ENCODE measurements around the gene DNER. TPM values are rescaled to one million over a fixed set of nuclear protein-coding genes. Genes with fewer than 3 reads are reported as not detected.

DNER gene
- total and polyA plus RNA-seq, 2 of the 13 experiments (the other 11 are each of a cell fraction or from before 2014, with no cell fraction given) = not detected

- no peak overlapping the region for H3K4me3 ChIP-seq (replicated peaks in 1 of 3; ENCODE audit: insufficient read depth in 1 of 3, low read depth in 2 of 3, low read length in 3 of 3)
- no peak overlapping the region for H2AFZ ChIP-seq (ENCODE audit: low read length)
- in situ Hi-C loops (cut with HindIII; ENCODE audit: extremely low pct_ligation_motif_present, low pct_unique_long_range_greater_than_20kb) (no loop called here), intact Hi-C loops (cut with micrococcal nuclease; ENCODE audit: unreplicated experiment) (no loop called here)
- H3K4me1 ChIP-seq (ENCODE audit: insufficient read depth, low read length) = no peaks in the 10 kb centered on the region
- 48% methylated on average over 7 of the region's 7 CpGs for WGBS (ENCODE audit: low lambda C conversion rate)
- ATAC-seq = no peak
- ChIA-PET POLR2A (no interaction called here), CTCF (ENCODE audit: low intra/inter-chr PET ratio, low total read pairs) (no interaction called here)
- H3K27me3 ChIP-seq (ENCODE audit: control insufficient read depth in 1 of 2, insufficient read depth in 2 of 2, low read length in 2 of 2) = no peaks in the 10 kb centered on the region
- no peak overlapping the region for H3K9ac ChIP-seq (ENCODE audit: insufficient read depth, low read depth, low read length)
- H3K9me3 ChIP-seq (ENCODE audit: low read length) = no peaks in the 10 kb centered on the region
- no TSS peak for BruUV-seq (replicated peaks)
- no peaks in the 10 kb centered on the region for H3K36me3 ChIP-seq (replicated peaks in 1 of 2; ENCODE audit: control insufficient read depth in 1 of 2, insufficient read depth in 2 of 2, low read length in 2 of 2)
- no peaks in the 10 kb centered on the region for H3K79me2 ChIP-seq (ENCODE audit: insufficient read depth, low read length)
- TF ChIP-seq ZNF691 (CRISPR knock-in tag; IDR thresholded peaks at IDR 0.05; ENCODE audit: borderline replicate concordance, low read depth) (no peak), HNRNPLL (IDR thresholded peaks at IDR 0.05; ENCODE audit: low read depth, low read length, poor library complexity, severe bottlenecking) (no peak), MAFF (IDR thresholded peaks at IDR 0.05; ENCODE audit: low read depth, low read length) (peak; percentile 76), MAFK (conservative IDR thresholded peaks at IDR 0.05 in 1 of 2, IDR thresholded peaks at IDR 0.05 in 1 of 2; ENCODE audit: low read length in 2 of 2) (peak; percentile 86 to 89)
- no peak for DNase-seq (ENCODE audit: low spot score)
- no peak overlapping the region for H3K4me2 ChIP-seq (ENCODE audit: low read depth, low read length)
- no peaks in the 10 kb centered on the region for H4K20me1 ChIP-seq (ENCODE audit: insufficient read depth, low read length)
- H3K27ac ChIP-seq (ENCODE audit: extremely low read length, insufficient read depth, low read length) = no peak overlapping the region
- no peak for FAIRE-seq
These were observed 26.2 kb downstream of the DNER start for GRCh38 chr2:229688141-229688540.

GRCh38 chr2:229686122-229686919 lies 28.0 kb downstream of the DNER start:
- CTCF ChIA-PET (ENCODE audit: low intra/inter-chr PET ratio, low total read pairs) = no interaction called here
- no peak for ATAC-seq
- POLR2A ChIA-PET = no interaction called here
- no peak for FAIRE-seq
- Histone ChIP-seq H3K79me2 (ENCODE audit: insufficient read depth, low read length) (no peaks in the 10 kb centered on the region), H3K36me3 (replicated peaks in 1 of 2; ENCODE audit: control insufficient read depth in 1 of 2, insufficient read depth in 2 of 2, low read length in 2 of 2) (no peaks in the 10 kb centered on the region), H2AFZ (ENCODE audit: low read length) (no peak overlapping the region), H3K4me1 (ENCODE audit: insufficient read depth, low read length) (no peaks in the 10 kb centered on the region), H3K4me3 (replicated peaks in 1 of 3; ENCODE audit: insufficient read depth in 1 of 3, low read depth in 2 of 3, low read length in 3 of 3) (no peak overlapping the region), H4K20me1 (ENCODE audit: insufficient read depth, low read length) (no peaks in the 10 kb centered on the region), H3K9me3 (ENCODE audit: low read length) (no peaks in the 10 kb centered on the region), H3K9ac (ENCODE audit: insufficient read depth, low read depth, low read length) (no peak overlapping the region), H3K27me3 (ENCODE audit: control insufficient read depth in 1 of 2, insufficient read depth in 2 of 2, low read length in 2 of 2) (no peaks in the 10 kb centered on the region), H3K4me2 (ENCODE audit: low read depth, low read length) (no peak overlapping the region), H3K27ac (ENCODE audit: extremely low read length, insufficient read depth, low read length) (no peak overlapping the region)
- no TSS peak for BruUV-seq (replicated peaks)
- in situ Hi-C loops (cut with HindIII; ENCODE audit: extremely low pct_ligation_motif_present, low pct_unique_long_range_greater_than_20kb) (no loop called here), intact Hi-C loops (cut with micrococcal nuclease; ENCODE audit: unreplicated experiment) (no loop called here)
- WGBS (ENCODE audit: low lambda C conversion rate) = 38% methylated on average over 6 of the region's 6 CpGs
- no peak for TF ChIP-seq ZNF768 (CRISPR knock-in tag; IDR thresholded peaks at IDR 0.05)
- no peak for TF ChIP-seq ZNF468 (CRISPR knock-in tag; IDR thresholded peaks at IDR 0.05)
- TF ChIP-seq MZF1 (CRISPR knock-in tag; IDR thresholded peaks at IDR 0.05; ENCODE audit: borderline replicate concordance) = no peak
- DNase-seq (ENCODE audit: low spot score) = no peak

Measured in HepG2 (cell line).